ENCODE measurements around the gene MANF. TPM values are rescaled to one million over a fixed set of nuclear protein-coding genes. Genes with fewer than 3 reads are reported as not detected.

The MANF gene
- 10 to 100 TPM; 34.2 to 80.6 (median 40.0) TPM for total RNA-seq

DNA sequence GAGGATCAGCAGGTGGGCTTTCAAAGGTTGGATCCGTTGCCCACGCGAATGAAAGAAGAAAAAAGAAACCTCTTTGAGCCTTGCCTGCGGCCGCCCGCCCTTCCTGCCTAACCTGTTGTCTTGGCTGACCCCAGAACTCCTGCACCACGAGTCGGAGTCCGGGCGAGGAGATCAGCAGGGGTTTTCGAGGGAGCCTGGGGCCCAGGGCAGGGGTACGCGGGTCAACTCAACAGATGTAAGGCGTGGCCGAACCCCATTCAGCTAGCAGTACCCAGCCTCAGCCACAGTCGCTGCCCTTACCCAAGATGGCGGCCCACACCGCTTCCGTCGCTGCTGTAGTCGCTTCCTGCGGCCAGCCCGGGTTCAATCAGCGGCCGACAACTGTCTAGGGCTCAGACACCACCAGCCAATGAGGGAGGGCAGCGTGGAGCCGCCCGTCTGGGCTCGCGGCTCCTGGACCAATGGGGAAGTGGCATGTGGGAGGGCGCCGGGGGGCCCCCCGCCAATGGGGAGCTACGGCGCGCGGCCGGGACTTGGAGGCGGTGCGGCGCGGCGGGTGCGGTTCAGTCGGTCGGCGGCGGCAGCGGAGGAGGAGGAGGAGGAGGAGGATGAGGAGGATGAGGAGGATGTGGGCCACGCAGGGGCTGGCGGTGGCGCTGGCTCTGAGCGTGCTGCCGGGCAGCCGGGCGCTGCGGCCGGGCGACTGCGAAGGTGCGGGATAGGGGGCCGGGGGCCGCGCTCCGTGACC lies at the start of gene MANF:
MANF (plus strand) TSS at position 566 of the 748 bp plus-strand sequence; CDS start at position 618, 52 bp downstream.
- TF ChIP-seq POLR2AphosphoS5 (IDR thresholded peaks at IDR 0.05) (peak; percentile 70 to 85 (median 72)), POLR2A (IDR thresholded peaks at IDR 0.05) (peak; percentile 52)
- TF ChIP-seq, protein P1, sequence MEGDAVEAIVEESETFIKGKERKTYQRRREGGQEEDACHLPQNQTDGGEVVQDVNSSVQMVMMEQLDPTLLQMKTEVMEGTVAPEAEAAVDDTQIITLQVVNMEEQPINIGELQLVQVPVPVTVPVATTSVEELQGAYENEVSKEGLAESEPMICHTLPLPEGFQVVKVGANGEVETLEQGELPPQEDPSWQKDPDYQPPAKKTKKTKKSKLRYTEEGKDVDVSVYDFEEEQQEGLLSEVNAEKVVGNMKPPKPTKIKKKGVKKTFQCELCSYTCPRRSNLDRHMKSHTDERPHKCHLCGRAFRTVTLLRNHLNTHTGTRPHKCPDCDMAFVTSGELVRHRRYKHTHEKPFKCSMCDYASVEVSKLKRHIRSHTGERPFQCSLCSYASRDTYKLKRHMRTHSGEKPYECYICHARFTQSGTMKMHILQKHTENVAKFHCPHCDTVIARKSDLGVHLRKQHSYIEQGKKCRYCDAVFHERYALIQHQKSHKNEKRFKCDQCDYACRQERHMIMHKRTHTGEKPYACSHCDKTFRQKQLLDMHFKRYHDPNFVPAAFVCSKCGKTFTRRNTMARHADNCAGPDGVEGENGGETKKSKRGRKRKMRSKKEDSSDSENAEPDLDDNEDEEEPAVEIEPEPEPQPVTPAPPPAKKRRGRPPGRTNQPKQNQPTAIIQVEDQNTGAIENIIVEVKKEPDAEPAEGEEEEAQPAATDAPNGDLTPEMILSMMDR (IDR thresholded peaks at IDR 0.05), result peak; percentile 43 to 52 (median 44)
- DNase-seq (ENCODE audit: low spot score in 2 of 2), result peak; percentile 97 to 99
- H3K27me3 ChIP-seq, result no peaks in the 10 kb centered on the region
- H3K36me3 ChIP-seq, result no peaks in the 10 kb centered on the region
- no peaks in the 10 kb centered on the region for H3K9me3 ChIP-seq
- H3K4me3 ChIP-seq, result peak within 1 kb of the TSS; percentile 70 to 92 (median 90)
- H3K27ac ChIP-seq, result peak within 1 kb of the TSS; percentile 90 to 97
- intact Hi-C loops (cut with DNase I; ENCODE audit: low total_unique reads), result loop anchor here (5.0 kb wide), 1 partner anchor 773 kb away; the partner anchor contains the start of gene CISH
- H3K4me1 ChIP-seq, result peaks cover 5 to 34% of the 10 kb centered on the region in 2 donors

DNA sequence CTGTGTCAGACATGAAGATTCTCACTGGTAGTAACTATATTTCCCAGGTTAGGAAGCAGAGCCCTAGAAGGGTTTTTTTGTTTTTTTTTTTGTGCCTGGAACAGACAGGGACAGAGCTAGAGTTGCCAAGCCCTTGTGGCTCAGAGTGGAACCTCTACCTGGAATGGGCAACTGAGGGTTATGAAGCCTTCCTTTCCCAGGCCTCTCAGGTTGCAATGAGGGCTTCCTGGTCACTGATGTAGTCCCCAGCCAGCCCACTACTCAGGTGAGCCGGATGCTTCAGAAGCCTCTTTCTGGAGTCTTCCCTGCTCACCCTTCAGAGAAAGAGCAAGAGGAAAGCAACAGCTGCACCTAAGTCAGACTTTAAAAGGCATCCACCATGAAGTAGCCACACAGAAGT lies 48.8 kb upstream of the MANF start:
- DNase-seq (ENCODE audit: low spot score in 2 of 2), result no peak
- TF ChIP-seq POLR2AphosphoS5 (IDR thresholded peaks at IDR 0.05) (no peak), POLR2A (IDR thresholded peaks at IDR 0.05) (no peak)
- TF ChIP-seq, protein P1 (IDR thresholded peaks at IDR 0.05), result no peak
- Histone ChIP-seq H3K36me3 (no peaks in the 10 kb centered on the region), H3K27ac (no peak overlapping the region), H3K9me3 (no peaks in the 10 kb centered on the region), H3K4me3 (no peak overlapping the region), H3K4me1 (no peaks in the 10 kb centered on the region), H3K27me3 (no peaks in the 10 kb centered on the region)
- intact Hi-C loops (cut with DNase I; ENCODE audit: low total_unique reads), result loop anchor here (5.0 kb wide), 1 partner anchor 1039 kb away; the partner anchor contains the start of genes HYAL3 and NAA80

DNA sequence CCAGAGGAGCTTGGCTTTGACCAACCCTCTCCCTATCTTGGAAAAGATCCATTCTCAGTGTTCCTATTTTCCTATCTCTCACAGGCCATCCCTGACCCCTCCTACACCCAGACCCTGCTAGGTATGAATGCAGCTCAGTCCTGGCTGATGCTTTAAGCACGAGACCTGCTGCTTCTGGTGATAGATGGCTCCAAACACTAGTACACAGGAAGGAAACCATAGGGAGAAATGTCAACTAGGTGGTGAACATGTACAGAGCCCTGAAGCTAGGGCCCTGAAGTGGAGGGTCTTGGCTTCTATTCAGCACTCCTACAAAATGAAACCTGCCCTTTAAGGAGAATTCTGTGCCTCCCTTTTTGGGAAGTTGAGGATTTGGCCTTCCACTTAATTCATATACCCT lies 47.4 kb upstream of the MANF start:
- H3K4me3 ChIP-seq, result no peak overlapping the region
- intact Hi-C loops (cut with DNase I; ENCODE audit: low total_unique reads), result loop anchor here (5.0 kb wide), 1 partner anchor 1040 kb away; the partner anchor contains the start of genes HYAL3 and NAA80
- no peak for TF ChIP-seq POLR2A (IDR thresholded peaks at IDR 0.05)
- TF ChIP-seq, protein P1 (IDR thresholded peaks at IDR 0.05), result no peak
- TF ChIP-seq POLR2AphosphoS5 (IDR thresholded peaks at IDR 0.05), result no peak
- H3K9me3 ChIP-seq, result no peaks in the 10 kb centered on the region
- no peak overlapping the region for H3K27ac ChIP-seq
- DNase-seq (ENCODE audit: low spot score in 2 of 2), result no peak
- H3K27me3 ChIP-seq, result no peaks in the 10 kb centered on the region
- H3K36me3 ChIP-seq, result no peaks in the 10 kb centered on the region
- H3K4me1 ChIP-seq, result no peaks in the 10 kb centered on the region

DNA sequence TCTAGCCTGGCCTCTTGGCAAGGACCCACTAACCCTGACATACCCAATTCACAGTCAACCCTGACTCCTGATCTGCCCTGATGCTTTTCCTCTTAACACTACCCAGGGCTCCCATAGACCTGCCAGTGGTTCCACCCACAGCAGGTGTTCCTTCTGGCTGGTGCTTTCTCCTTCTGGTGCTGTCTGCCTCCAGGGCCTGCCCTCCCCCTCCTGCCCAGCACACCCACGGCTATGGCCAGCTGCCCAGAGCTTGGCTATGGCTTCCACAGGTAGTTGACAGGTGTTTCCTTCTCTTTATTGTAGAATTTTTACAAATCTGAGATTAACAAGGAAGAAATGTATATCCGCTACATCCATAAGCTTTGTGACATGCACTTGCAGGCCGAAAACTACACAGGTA lies 46.5 kb upstream of the MANF start:
- Histone ChIP-seq H3K4me1 (no peaks in the 10 kb centered on the region), H3K27ac (no peak overlapping the region), H3K4me3 (no peak overlapping the region), H3K9me3 (no peaks in the 10 kb centered on the region), H3K36me3 (no peaks in the 10 kb centered on the region), H3K27me3 (no peaks in the 10 kb centered on the region)
- no peak for TF ChIP-seq POLR2A (IDR thresholded peaks at IDR 0.05)
- TF ChIP-seq, protein P1 (IDR thresholded peaks at IDR 0.05), result no peak
- no peak for TF ChIP-seq POLR2AphosphoS5 (IDR thresholded peaks at IDR 0.05)
- intact Hi-C loops (cut with DNase I; ENCODE audit: low total_unique reads), result loop anchor here (5.0 kb wide), 1 partner anchor 1041 kb away; the partner anchor contains the start of genes HYAL3 and NAA80
- DNase-seq (ENCODE audit: low spot score in 2 of 2), result no peak
